Stimulated activated naive CD4-positive, alpha-beta T cell treated with Interleukin-2 at 50 U/mL for 16 hours (primary cell): ENCODE data around the gene FNDC11.

Experiments
- DNase-seq: peaks from one replicate; lab custom pipeline; 2025; lab: John Stamatoyannopoulos, UW

The FNDC11 gene

GRCh38 chr20:63525971-63526370 lies 28.0 kb upstream of the FNDC11 start:
- no peak for DNase-seq

DNA sequence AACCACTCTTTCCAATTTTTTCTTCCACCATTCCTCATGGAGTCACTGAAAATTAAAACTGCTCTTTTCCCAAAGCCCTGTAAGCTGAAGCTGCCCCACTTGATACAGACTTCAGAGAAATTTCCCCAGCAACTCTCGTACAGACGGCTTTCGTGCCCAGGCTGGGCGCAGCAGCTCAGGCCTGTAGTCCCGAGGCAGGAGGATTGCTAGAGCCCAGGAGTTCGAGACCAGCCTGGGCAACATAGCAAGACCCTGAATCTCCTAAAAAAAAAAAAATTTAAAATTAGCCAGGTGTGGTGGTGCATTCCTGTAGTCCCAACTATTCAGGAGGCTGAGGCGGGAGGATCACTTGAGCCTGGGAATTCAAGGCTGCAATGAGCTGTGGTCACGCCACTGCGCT lies 26.8 kb upstream of the FNDC11 start:
- no peak for DNase-seq

- no peak for DNase-seq
These were observed 24.6 kb upstream of the FNDC11 start for GRCh38 chr20:63529180-63529860.

DNA sequence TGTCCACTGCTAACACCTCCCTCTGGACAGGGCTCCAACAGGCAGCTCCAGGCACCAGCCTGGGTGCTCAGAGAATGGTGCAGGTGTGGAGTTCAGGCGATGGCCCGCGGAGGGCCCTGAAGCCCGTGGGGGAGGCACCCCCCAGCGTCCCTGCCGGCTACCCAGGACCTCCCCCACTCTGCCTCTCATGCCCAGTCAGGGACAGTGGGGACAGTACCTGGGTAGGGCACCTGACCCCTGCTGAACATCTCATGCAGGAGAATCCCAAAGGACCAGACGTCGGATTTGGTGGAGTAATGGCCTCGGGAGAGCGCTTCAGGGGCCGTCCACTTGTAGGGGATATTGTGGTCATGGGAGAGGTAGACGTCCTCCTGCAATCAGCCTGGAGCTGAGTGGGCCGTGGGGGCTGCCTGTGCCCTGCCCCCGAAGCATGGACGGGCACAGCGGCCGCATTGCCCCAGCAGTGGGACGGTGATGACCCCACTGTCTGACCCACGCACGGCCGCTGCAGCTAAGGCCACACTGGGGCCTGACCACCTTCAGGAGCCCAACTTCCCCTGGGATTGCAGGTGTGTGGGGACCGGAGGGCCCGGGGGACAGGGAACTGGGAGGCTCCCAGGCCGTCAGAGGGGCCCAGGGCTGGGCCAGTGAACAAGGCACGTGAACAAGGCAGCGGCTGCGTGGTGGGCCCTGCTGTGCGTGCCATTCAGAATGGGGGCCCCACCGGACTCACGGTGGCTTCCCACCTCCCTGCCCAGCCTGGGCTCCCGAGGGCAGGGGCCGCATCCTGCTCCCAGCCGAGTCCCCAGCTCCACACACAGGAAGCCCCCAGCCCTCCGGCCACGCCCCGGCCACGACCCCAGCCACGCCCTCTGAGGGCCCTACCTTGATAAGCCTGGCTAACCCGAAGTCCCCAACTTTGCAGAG lies 23.8 kb upstream of the FNDC11 start:
- no peak for DNase-seq

GRCh38 chr20:63530788-63531160 lies 23.2 kb upstream of the FNDC11 start:
- no peak for DNase-seq

GRCh38 chr20:63531686-63532448 lies 22.1 kb upstream of the FNDC11 start:
- no peak for DNase-seq

- DNase-seq: no peak
These were observed 21.4 kb upstream of the FNDC11 start for GRCh38 chr20:63532449-63532971.

- no peak for DNase-seq
These were observed 20.6 kb upstream of the FNDC11 start for GRCh38 chr20:63533388-63533787.

DNA sequence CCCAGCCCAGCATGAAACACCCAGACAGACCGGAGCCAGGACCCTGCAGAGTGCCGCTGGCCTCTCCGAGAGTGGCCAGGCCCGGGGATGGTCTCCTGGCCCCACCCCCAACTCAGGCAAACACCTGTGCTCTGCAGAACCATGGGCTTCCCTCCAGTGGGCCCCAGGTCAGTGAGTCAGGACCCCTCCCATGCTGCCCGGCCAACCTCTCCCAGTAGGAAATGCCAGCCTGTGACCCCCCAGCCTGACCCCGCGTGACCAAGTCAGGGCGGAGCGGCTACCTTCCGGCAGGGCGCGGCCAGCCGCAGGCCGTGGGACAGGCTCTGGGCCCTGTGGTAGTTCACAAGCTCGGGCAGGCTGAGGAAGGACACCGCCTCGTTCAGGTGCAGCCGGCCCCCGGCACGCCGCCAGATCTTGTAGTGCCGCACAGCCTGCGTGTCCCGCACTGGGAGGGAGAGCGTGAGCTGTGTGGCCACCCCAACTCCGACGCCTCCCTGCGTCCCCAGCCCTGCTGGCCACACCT lies 20.0 kb upstream of the FNDC11 start:
- no peak for DNase-seq

DNA sequence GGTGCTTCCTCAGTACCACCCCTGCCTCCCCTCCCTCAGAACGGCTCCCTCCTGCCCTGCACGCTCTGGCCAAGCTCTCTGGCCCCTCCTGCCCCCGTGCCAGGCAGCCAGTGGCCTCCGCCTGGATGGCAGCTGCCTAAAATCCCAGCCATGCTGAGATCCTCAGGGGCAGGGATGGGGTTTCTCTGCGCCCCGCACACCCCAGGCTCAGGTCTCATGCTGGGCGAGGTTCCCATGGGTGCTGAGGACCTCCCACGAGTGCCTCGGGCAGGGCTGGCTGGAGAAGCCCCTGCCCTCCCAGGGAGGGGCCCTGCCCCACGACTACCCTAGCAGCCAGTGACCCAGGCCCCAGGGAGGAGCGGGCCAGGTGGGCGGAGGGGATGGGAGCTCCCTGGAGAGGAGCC lies 19.5 kb upstream of the FNDC11 start:
- no peak for DNase-seq

DNA sequence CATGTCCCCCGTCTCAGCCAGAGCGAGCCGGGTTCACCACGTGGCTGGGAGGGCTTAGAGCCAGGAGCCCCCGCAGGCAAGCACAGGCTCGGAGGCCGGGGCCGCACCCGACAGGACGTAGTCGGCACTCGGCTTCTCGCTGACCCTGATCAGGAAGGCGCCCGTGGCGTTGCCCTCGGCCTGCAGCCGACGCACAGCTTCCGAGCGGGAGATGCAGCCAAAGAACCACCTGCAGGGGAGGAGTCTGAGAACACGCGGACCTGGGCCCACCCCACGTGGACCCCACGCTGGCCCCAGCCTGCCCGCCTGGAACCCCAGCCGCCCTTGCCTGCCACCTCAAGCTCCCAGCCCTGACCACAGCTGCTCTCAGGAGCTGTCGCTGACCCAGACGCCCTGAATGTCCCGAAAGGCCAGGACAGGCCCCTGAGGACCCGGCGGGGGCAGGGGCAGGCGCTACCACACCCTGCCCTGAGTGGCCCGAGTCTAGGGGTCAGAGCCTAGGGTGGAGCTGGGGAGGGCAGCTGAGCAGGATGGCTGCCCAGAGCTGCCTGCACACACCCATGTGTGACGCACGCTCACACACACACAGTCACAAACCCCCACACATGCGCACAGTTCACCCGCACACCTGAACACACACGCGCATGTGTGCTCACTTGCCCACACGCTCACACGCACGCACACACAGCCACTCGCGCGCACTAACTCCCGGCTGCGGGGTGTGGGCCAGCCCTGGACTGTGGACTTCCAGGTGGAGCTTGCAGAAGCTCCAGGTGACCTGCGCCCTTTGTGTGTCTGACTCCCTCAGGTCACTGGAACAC lies 18.9 kb upstream of the FNDC11 start:
- DNase-seq: no peak

DNA sequence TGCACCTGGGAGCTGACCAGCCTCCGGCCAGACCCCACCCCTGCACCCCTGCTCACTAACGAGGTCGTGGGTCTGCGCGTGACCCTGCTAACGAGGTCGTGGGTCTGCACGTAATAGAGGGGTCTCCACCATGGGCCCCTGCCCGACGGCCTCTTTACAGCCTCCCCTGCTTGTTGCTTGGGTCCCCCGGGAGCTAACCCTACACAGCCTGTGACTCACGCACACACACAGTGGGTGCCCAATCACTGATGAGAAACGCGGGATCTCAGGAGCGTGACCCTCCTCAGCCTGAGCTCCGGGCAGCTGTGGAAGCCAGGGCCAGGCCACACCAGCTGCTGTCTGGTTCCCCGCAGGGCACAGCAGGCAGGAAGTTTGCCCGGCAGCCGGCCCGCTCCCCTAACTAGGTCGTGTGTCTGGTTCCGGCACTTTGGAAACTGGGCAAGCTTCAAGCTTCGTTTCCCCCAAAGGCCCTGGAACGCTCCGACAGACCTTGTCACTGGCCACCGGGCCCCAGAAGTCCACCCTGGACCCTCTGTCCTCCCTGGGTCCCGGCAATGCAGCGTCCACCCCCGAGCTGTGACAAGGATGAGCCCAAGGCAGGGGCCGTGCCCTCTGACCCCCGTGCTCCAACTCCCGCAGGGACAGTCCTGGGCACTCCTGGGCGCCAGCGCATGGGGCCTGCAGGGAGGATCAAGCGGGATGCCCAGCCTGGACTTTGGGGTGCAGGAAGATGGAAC lies 17.6 kb upstream of the FNDC11 start:
- no peak for DNase-seq

- peak; percentile 15 for DNase-seq
These were observed 16.9 kb upstream of the FNDC11 start, which contains the start of gene PTK6 for GRCh38 chr20:63536997-63537524. TSS of gene PTK6 (minus strand) at chr20:63537376. CDS start at chr20:63537314, 62 bp downstream.

DNA sequence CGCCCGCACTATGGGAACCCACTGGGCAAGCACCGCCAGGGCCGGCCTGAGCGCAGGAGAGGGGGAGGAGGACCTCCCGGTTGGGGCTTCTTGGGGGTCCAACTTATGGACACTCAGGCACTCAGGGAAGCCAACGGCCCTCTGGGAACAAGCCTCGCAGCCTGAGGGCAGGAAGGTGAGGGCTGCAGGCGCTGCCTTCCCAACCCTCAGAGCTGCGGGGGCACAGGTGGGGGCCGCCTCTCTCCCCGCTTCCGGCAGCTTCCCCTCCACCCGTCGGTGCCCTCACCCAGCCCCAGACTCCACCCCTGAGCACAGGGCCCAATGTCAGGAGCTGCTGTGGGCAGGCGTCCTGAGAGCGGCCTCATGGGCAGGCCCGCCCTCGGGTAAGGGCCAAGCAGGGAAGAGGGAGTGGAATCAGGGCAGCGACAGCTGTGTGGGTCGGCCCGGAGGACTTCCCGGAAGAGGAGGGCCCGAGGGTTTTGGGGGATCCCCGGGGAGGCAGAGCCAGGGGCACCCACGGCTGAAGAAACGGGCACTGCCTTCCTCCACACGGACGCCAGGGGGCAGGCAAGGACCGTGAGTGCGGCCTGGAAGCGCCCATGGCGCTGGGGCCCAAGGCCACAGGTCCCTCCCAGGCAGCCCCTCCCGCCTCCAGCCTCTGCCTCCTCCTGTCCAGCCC lies 16.3 kb upstream of the FNDC11 start:
- peak; percentile 94 for DNase-seq

GRCh38 chr20:63538204-63539091 lies 15.5 kb upstream of the FNDC11 start:
- no peak for DNase-seq

- no peak for DNase-seq
These were observed 14.9 kb upstream of the FNDC11 start for GRCh38 chr20:63539092-63539430.

GRCh38 chr20:63539441-63540370 lies 14.3 kb upstream of the FNDC11 start:
- DNase-seq: no peak
